Measurements from ENCODE around the gene CDH6.

Gene CDH6

GRCh38 chr5:31364881-31365636, 171.6 kb downstream of the CDH6 start:
- H3K4me3 ChIP-seq, result no peak overlapping the region
- DNase-seq (ENCODE audit: low read depth, low spot score), result no peak
- H3K36me3 ChIP-seq (ENCODE audit: insufficient read depth, low read length), result no peaks in the 10 kb centered on the region
- no peak overlapping the region for H3K9ac ChIP-seq (ENCODE audit: insufficient read length)
- H3K9me3 ChIP-seq (ENCODE audit: low read depth, low read length), result no peaks in the 10 kb centered on the region
- no peak for TF ChIP-seq POLR2AphosphoS5 (IDR thresholded peaks at IDR 0.05; ENCODE audit: borderline replicate concordance, low read depth, low read length)
- TF ChIP-seq FOXP2 (optimal IDR thresholded peaks at IDR 0.05; ENCODE audit: control extremely low read depth, extremely low read length, insufficient read depth), result no peak
- no peak for TF ChIP-seq EZH2 (IDR thresholded peaks at IDR 0.05)
- no peak overlapping the region for H3K27ac ChIP-seq

GRCh38 chr5:31365776-31366175, 172.3 kb downstream of the CDH6 start:
- H3K27ac ChIP-seq, result no peak overlapping the region

GRCh38 chr5:31366941-31367340, 173.5 kb downstream of the CDH6 start:
- no peak for DNase-seq (ENCODE audit: low read depth, low spot score)
- no peak overlapping the region for H3K4me3 ChIP-seq
- H3K9ac ChIP-seq (ENCODE audit: insufficient read length), result no peak overlapping the region
- no peak overlapping the region for H3K27ac ChIP-seq
- TF ChIP-seq EZH2 (IDR thresholded peaks at IDR 0.05) (no peak), FOXP2 (optimal IDR thresholded peaks at IDR 0.05; ENCODE audit: control extremely low read depth, extremely low read length, insufficient read depth) (no peak)
- H3K36me3 ChIP-seq (ENCODE audit: insufficient read depth, low read length), result no peaks in the 10 kb centered on the region
- H3K9me3 ChIP-seq (ENCODE audit: low read depth, low read length), result no peaks in the 10 kb centered on the region

More at GRCh38 chr5:31365776-31366175, 172.3 kb downstream of the CDH6 start:
- Histone ChIP-seq H3K4me3 (no peak overlapping the region), H3K9me3 (ENCODE audit: low read depth, low read length) (no peaks in the 10 kb centered on the region), H3K36me3 (ENCODE audit: insufficient read depth, low read length) (no peaks in the 10 kb centered on the region), H3K9ac (ENCODE audit: insufficient read length) (no peak overlapping the region)
- TF ChIP-seq EZH2 (IDR thresholded peaks at IDR 0.05), result no peak
- no peak for TF ChIP-seq FOXP2 (optimal IDR thresholded peaks at IDR 0.05; ENCODE audit: control extremely low read depth, extremely low read length, insufficient read depth)
- no peak for TF ChIP-seq POLR2AphosphoS5 (IDR thresholded peaks at IDR 0.05; ENCODE audit: borderline replicate concordance, low read depth, low read length)
- DNase-seq (ENCODE audit: low read depth, low spot score), result no peak

GRCh38 chr5:31372124-31372523, 178.6 kb downstream of the CDH6 start:
- H3K9ac ChIP-seq (ENCODE audit: insufficient read length), result no peak overlapping the region
- no peak for TF ChIP-seq POLR2AphosphoS5 (IDR thresholded peaks at IDR 0.05; ENCODE audit: borderline replicate concordance, low read depth, low read length)
- TF ChIP-seq EZH2 (IDR thresholded peaks at IDR 0.05), result no peak
- TF ChIP-seq FOXP2 (optimal IDR thresholded peaks at IDR 0.05; ENCODE audit: control extremely low read depth, extremely low read length, insufficient read depth), result no peak
- H3K9me3 ChIP-seq (ENCODE audit: low read depth, low read length), result no peaks in the 10 kb centered on the region
- no peak overlapping the region for H3K4me3 ChIP-seq
- DNase-seq (ENCODE audit: low read depth, low spot score), result no peak
- H3K27ac ChIP-seq, result no peak overlapping the region
- H3K36me3 ChIP-seq (ENCODE audit: insufficient read depth, low read length), result no peaks in the 10 kb centered on the region

GRCh38 chr5:31375999-31376720, 182.7 kb downstream of the CDH6 start:
- Histone ChIP-seq H3K27ac (no peak overlapping the region), H3K9me3 (ENCODE audit: low read depth, low read length) (no peaks in the 10 kb centered on the region), H3K36me3 (ENCODE audit: insufficient read depth, low read length) (no peaks in the 10 kb centered on the region), H3K9ac (ENCODE audit: insufficient read length) (no peak overlapping the region), H3K4me3 (no peak overlapping the region)
- TF ChIP-seq POLR2AphosphoS5 (IDR thresholded peaks at IDR 0.05; ENCODE audit: borderline replicate concordance, low read depth, low read length), result no peak
- TF ChIP-seq FOXP2 (optimal IDR thresholded peaks at IDR 0.05; ENCODE audit: control extremely low read depth, extremely low read length, insufficient read depth), result no peak
- TF ChIP-seq EZH2 (IDR thresholded peaks at IDR 0.05), result no peak
- no peak for DNase-seq (ENCODE audit: low read depth, low spot score)

GRCh38 chr5:31377274-31377946, 183.9 kb downstream of the CDH6 start:
- H3K9ac ChIP-seq (ENCODE audit: insufficient read length), result no peak overlapping the region
- H3K27ac ChIP-seq, result no peak overlapping the region
- no peak for DNase-seq (ENCODE audit: low read depth, low spot score)
- no peaks in the 10 kb centered on the region for H3K36me3 ChIP-seq (ENCODE audit: insufficient read depth, low read length)
- H3K4me3 ChIP-seq, result no peak overlapping the region
- no peaks in the 10 kb centered on the region for H3K9me3 ChIP-seq (ENCODE audit: low read depth, low read length)
- no peak for TF ChIP-seq POLR2AphosphoS5 (IDR thresholded peaks at IDR 0.05; ENCODE audit: borderline replicate concordance, low read depth, low read length)
- TF ChIP-seq FOXP2 (optimal IDR thresholded peaks at IDR 0.05; ENCODE audit: control extremely low read depth, extremely low read length, insufficient read depth), result no peak
- TF ChIP-seq EZH2 (IDR thresholded peaks at IDR 0.05), result no peak

GRCh38 chr5:31378136-31378535, 184.7 kb downstream of the CDH6 start:
- Histone ChIP-seq H3K27ac (no peak overlapping the region), H3K36me3 (ENCODE audit: insufficient read depth, low read length) (no peaks in the 10 kb centered on the region), H3K9me3 (ENCODE audit: low read depth, low read length) (no peaks in the 10 kb centered on the region), H3K9ac (ENCODE audit: insufficient read length) (no peak overlapping the region), H3K4me3 (no peak overlapping the region)
- DNase-seq (ENCODE audit: low read depth, low spot score), result no peak
- no peak for TF ChIP-seq FOXP2 (optimal IDR thresholded peaks at IDR 0.05; ENCODE audit: control extremely low read depth, extremely low read length, insufficient read depth)
- TF ChIP-seq POLR2AphosphoS5 (IDR thresholded peaks at IDR 0.05; ENCODE audit: borderline replicate concordance, low read depth, low read length), result no peak
- no peak for TF ChIP-seq EZH2 (IDR thresholded peaks at IDR 0.05)

Data from SK-N-MC (cell line).